Activated CD4-positive, CD25-positive, alpha-beta regulatory T cell treated with anti-CD3 and anti-CD28 coated beads, Interleukin-2, amount 50 U/mL, for 16 hours (primary cell): ENCODE results near the gene MSI2.

Experiments used
- DNase-seq: peaks from one replicate; pipeline ENCODE4 v3.0.0-alpha.2; 2020; ENCODE audit warnings: low read depth, low spot score

The MSI2 gene

GRCh38 chr17:57391076-57391825 is 134.9 kb downstream of the MSI2 start:
- DNase-seq, result no peak

GRCh38 chr17:57391857-57392471 is 135.6 kb downstream of the MSI2 start:
- DNase-seq, result no peak

- no peak for DNase-seq
Measured at GRCh38 chr17:57393368-57393767, 137.0 kb downstream of the MSI2 start.

GRCh38 chr17:57394375-57394774 is 138.1 kb downstream of the MSI2 start:
- DNase-seq, result no peak

GRCh38 chr17:57395721-57396321 is 139.5 kb downstream of the MSI2 start:
- DNase-seq, result no peak

- DNase-seq, result no peak
Measured at GRCh38 chr17:57396511-57396921, 140.2 kb downstream of the MSI2 start.

GRCh38 chr17:57397402-57397801 is 141.1 kb downstream of the MSI2 start:
- no peak for DNase-seq

- DNase-seq, result no peak
Measured at GRCh38 chr17:57399690-57400089, 143.4 kb downstream of the MSI2 start.

GRCh38 chr17:57400648-57401047 is 144.3 kb downstream of the MSI2 start:
- no peak for DNase-seq

- no peak for DNase-seq
Measured at GRCh38 chr17:57401556-57402488, 145.5 kb downstream of the MSI2 start.

GRCh38 chr17:57402681-57403180 is 146.4 kb downstream of the MSI2 start:
- no peak for DNase-seq

- no peak for DNase-seq
Measured at GRCh38 chr17:57403236-57403635, 146.9 kb downstream of the MSI2 start.

GRCh38 chr17:57404073-57404472 is 147.8 kb downstream of the MSI2 start:
- DNase-seq, result no peak

- no peak for DNase-seq
Measured at GRCh38 chr17:57404795-57405490, 148.6 kb downstream of the MSI2 start.

- DNase-seq, result no peak
Measured at GRCh38 chr17:57405491-57406072, 149.3 kb downstream of the MSI2 start.

GRCh38 chr17:57406131-57406980 is 150.0 kb downstream of the MSI2 start:
- DNase-seq, result no peak

GRCh38 chr17:57406981-57407286 is 150.6 kb downstream of the MSI2 start:
- no peak for DNase-seq

GRCh38 chr17:57407287-57408070 is 151.2 kb downstream of the MSI2 start:
- DNase-seq, result no peak
